IPS-NIHi7 (cell line): ENCODE results near the gene PNPLA1.

Experiments used
- DNase-seq: peaks from one replicate; pipeline ENCODE4 v3.0.0; 2012; ENCODE audit warnings: mixed read lengths; ENCODE audit errors: extremely low spot score

The PNPLA1 gene

GRCh38 chr6:36246506-36247268 is 23.2 kb upstream of the PNPLA1 start:
- DNase-seq: no peak

- no peak for DNase-seq
Measured at GRCh38 chr6:36247693-36248092, 22.2 kb upstream of the PNPLA1 start.

DNA sequence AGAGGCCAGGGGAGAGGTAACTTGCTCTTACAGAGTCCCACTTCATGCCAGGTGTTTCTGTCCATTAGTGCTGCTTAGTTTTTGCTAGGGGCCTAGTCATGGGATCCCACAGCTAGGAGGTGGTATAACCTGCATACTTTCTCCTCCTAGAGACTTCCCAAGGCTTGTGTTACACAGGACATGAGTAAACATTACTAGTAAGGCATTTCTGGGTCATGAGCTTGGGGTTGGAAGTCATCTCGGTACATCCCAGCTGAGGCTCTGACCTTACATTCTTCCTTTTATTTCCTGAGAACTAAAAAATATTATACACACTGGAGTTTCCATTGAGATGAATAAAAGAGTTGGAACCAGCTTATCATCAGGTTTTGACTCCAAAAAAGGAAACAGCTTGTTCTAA is 20.9 kb upstream of the PNPLA1 start:
- no peak for DNase-seq

DNA sequence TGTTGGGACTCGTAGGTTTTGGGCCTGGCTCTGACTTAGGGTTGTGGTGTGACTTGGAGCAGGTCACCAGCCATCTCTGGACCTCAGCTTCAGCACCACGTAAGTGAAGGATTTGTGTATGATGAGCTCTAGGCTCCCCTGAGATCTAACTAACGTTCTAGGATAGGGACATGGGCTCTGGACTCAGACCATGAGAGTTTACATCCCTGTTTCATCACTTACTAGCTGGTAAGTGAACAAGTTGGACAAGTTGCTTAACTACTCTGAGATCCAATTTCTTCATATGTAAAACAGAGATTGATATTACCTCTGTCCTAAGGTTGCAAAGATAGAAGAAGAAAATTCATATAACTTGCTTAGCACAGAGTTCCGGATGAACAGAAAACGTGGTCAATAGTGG is 20.3 kb upstream of the PNPLA1 start:
- DNase-seq: no peak

DNA sequence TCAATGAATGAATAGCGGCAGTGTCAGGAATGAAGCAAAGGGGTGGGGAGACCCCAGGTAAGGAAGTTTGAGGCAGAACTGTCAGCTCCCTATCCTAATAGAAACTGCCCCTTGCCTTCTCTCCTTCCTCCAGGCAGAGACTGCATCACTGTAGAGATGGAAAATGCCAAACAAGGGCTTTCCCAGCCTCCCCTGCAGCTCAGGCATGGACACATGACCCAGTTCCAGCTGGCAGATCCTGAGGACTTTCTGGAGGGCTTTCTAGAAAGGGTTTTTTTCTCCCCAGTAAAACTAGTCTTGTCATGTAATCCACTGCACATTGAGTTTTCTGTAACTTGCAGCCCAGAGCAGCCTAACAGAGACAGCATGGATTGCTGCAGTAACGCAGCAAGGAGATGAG is 17.9 kb upstream of the PNPLA1 start:
- no peak for DNase-seq

DNA sequence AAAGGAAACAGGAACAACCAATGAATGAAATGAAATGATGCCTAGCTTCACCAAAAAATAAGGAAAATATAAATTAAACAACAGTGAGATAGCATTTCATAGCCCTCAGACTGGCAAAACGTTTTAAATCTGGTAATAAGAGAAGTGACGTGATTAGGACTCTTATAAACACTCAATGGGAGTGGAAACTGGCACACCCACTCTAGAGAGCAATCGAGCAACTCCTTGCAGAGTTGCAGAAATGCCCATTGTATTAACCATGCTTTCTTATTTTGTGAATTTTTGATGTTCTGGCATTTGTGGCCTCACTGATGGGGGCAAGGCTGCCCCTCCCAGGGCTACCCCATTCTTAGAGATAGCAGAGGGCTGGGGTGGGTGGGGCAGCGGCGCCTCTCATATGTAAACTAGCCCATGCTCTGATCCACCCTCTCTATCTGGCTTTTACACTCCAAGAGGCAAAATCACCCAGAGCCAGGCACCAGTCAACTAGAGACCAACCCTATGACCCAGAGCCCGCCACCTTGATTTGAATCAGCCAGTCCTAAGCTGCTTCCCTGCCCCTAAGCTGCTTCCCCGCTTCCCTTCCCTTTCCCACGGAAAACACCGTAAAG is 6.4 kb upstream of the PNPLA1 start:
- no peak for DNase-seq

DNA sequence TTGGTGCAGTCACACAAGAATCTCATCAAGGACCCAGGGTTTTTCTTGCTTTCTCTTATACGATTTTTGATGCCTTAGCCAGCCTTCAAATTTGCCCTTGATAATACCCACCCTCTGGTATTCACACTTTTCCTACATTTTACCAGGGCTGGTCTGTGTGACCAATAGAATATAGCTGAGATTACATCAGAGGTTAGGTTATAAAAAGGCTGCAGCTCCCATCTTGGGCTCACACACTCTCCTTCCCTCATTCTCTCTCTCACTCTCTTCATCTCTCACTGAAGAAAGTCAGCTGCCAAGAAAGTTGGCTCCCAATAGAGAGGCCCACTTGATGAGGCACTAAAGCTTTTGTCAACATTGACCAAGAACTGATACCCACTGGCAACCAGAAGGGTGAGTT is 4.1 kb upstream of the PNPLA1 start:
- no peak for DNase-seq

- DNase-seq: no peak
Measured at GRCh38 chr6:36266913-36267644, 2.8 kb upstream of the PNPLA1 start.

- no peak for DNase-seq
Measured at GRCh38 chr6:36267731-36268477, 2.0 kb upstream of the PNPLA1 start.

- DNase-seq: no peak
Measured at GRCh38 chr6:36268478-36269275, 1.2 kb upstream of the PNPLA1 start.

DNA sequence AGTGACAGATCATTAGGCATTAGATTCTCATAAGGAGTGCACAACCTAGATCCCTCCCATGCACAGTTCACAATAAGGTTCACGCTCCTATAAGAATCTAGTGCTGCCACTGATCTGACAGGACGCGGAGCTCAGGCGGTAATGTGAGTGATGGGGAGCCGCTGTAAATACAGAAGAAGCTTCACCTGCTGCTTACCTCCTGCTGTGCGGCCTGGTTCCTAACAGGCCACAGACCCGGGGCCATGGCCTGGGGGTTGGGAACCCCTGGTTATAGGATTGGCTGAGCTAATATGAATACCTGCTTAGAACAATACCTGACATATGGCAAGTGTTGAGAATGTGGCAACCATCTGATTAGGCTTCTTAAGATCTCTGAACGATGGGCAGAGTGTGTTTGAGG is 2.4 kb downstream of the PNPLA1 start:
- no peak for DNase-seq

DNA sequence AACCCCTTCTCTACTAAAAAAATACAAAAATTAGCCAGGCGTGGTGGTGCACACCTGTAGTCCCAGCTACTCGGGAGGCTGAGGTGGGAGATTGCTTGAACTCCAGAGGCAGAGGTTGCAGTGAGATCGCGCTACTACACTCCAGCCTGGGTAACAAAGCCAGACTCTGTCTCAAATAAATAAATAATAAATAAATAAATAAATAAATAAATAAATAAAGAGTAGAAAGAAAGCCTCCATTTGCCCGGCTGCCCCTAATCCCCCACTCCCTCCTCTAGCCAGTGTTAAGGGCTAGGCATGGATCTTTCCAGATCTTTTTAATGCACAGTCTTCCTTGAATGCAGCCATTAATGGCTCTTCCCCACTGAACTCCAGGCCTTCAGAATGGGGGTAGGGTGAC is 3.2 kb downstream of the PNPLA1 start:
- DNase-seq: no peak

GRCh38 chr6:36273802-36274514 is 4.1 kb downstream of the PNPLA1 start:
- DNase-seq: no peak

DNA sequence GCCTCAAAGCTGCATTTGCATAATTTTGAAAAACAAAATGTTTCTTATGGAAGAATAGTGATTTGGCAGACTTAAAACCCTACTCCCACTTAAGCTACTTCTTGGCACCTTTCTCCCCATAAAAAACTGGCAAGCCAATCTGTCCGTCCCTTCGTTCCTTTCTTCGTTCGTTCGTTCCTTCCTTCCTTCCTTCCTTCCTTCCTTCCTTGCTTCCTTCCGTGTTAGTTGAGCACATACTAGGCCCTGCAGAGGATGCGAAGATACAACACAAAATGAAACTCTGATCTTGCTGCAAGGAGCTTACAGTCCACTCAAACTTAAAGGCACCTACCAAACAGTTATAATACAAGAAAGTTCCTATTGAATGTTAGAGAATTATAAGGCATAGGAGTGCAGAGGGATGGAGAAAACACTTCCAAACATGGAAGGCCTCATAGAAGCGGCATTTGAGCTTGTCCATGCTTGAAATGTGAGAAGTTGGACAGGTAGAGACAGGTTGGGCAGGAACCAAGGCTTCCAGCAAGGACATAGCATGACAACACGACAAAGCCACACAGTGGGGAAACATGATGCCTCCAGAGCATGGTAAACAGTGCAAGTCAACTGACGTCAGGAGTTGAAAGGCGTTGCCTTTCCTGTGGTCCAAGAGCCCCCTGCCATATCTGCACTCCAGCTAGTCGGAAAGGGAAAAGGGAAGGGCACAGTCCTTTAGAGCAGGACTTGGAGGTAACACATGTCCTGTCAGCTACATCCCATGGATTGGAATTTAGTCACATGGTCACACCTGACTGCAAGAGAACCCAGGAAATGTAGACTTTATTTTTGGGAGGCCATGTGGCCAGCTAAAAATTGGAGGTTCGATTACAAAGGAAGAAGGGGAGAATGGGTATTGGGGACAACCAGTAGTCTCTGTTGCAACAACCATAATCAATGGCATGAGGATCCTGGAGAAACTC is 7.0 kb downstream of the PNPLA1 start:
- DNase-seq: no peak

GRCh38 chr6:36277946-36278470 is 8.1 kb downstream of the PNPLA1 start:
- DNase-seq: no peak

DNA sequence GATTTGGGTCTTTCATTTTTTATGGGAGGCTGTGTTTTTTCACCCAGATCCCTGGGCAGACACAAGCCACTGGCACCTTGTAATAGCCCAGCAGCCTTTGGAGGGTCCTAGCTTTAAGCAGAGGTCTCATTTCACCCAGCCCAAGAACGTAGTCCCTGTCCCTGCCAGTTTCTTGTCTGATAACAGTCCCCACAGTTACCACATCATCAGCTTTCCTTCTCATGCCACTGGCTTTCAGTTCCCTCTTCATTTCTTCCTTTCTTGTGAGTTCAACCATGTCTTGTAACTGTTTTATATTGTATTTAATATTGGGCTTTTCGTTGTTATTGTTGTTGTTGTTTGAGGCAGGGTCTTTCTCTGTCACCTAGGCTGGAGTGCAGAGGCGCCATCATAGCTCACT is 10.6 kb downstream of the PNPLA1 start:
- no peak for DNase-seq

- no peak for DNase-seq
Measured at GRCh38 chr6:36280983-36281382, 11.1 kb downstream of the PNPLA1 start.

DNA sequence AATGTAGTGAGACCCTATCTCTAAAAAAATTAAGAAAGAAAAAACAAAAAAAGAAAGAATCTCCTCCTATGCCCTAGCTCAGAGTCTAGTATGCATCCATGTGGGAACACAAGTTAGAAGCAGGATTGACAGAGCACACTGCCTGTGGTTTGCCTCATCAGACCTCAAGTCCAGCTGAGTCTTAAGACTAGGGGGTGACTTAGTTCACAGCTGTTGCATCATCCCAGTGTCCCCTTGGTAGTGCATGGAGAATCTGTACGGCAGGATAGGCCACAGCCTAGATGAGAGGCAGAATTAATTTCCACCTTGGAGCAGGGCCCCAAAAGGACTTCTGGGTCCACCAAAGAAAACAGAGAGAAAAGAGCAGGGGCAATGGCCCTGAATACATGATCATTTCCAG is 13.7 kb downstream of the PNPLA1 start:
- no peak for DNase-seq

- no peak for DNase-seq
Measured at GRCh38 chr6:36284359-36284758, 14.5 kb downstream of the PNPLA1 start.
